ENCODE data around the gene PSMD1. TPM values are rescaled to one million over a fixed set of nuclear protein-coding genes. Genes with fewer than 3 reads are reported as not detected.

PSMD1 gene
- total and polyA plus RNA-seq, 2 of the 8 experiments (the other 6 are each of a cell fraction or from before 2014, with no cell fraction given): 179 to 272 TPM

- no peak overlapping the region for H3K27ac ChIP-seq (ENCODE audit: low read depth, low read length)
- peaks cover 9% of the 10 kb centered on the region; the same call in 1 of the 2 replicates for H3K79me1 ChIP-seq (ENCODE audit: low read depth, low read length)
- peaks cover 0 to 5% (median 2%) of the 10 kb centered on the region in 4 experiments; a peak in 3 of 7 replicates for H3K4me1 ChIP-seq (replicated peaks in 1 of 4; ENCODE audit: control insufficient read depth in 3 of 4, insufficient read depth in 4 of 4, low read length in 3 of 4)
- H3K4me2 ChIP-seq (ENCODE audit: insufficient read depth in 1 of 2, low read depth in 2 of 2, low read length in 2 of 2): peak overlapping the region; percentile 80 to 88
- H2BK15ac ChIP-seq (ENCODE audit: low read length): no peak overlapping the region
- peak overlapping the region; percentile 69; the same call in 1 of the 2 replicates for H2AFZ ChIP-seq (ENCODE audit: low read length)
- no peak for FAIRE-seq
- H3K9me3 ChIP-seq (ENCODE audit: insufficient read depth in 2 of 2, low read depth in 1 of 2, low read length in 1 of 2): peaks cover 2 to 3% of the 10 kb centered on the region in 2 experiments; a peak in 1 of 4 replicates
- H4K91ac ChIP-seq (replicated peaks; ENCODE audit: insufficient read length, low read length): no peak overlapping the region
- ChIA-PET POLR2A (ENCODE audit: partially characterized antibody) (interaction anchor here (0.6 to 1.6 kb wide), 6 partner anchors 23 to 265 kb away, joined by 3 to 5 read pairs (median 4); partner anchors contain the start of gene NCL), CTCF (ENCODE audit: partially characterized antibody) (no interaction called here)
- no peak overlapping the region for H2BK5ac ChIP-seq (ENCODE audit: low read depth, low read length)
- H3K4ac ChIP-seq (replicated peaks; ENCODE audit: insufficient read length, low read depth, low read length): no peak overlapping the region
- no peak overlapping the region for H2BK12ac ChIP-seq (ENCODE audit: low read depth, low read length)
- peaks cover 5% of the 10 kb centered on the region for H3K23me2 ChIP-seq (ENCODE audit: low read depth, low read length)
- H3K36me3 ChIP-seq (ENCODE audit: control insufficient read depth in 2 of 4, insufficient read depth in 4 of 4, low read length in 3 of 4): peaks cover 0 to 4% (median 0%) of the 10 kb centered on the region in 4 experiments; a peak in 2 of 8 replicates
- no peak overlapping the region for H2BK20ac ChIP-seq (ENCODE audit: low read length)
- DNase-seq (ENCODE audit: low read depth in 1 of 2, low spot score in 2 of 2): no peak
- no peak overlapping the region; the same call in 1 of the 2 replicates for H3K18ac ChIP-seq (ENCODE audit: extremely low read depth, low read length)
- no peak overlapping the region for H2AK5ac ChIP-seq (ENCODE audit: low read depth, low read length)
- 68% methylated on average over 5 of the region's 5 CpGs; no CpG with 5 or more reads in 1 of the 2 experiments for WGBS, 2 experiments (ENCODE audit: extremely low coverage in 1 of 2, insufficient coverage in 1 of 2, insufficient read length in 1 of 2, insufficient replicate concordance in 2 of 2, low coverage in 1 of 2, low lambda C conversion rate in 2 of 2, missing lambda C conversion rate in 1 of 2)
- no peak overlapping the region for H3K14ac ChIP-seq (ENCODE audit: insufficient read length)
- no peak overlapping the region for H3K56ac ChIP-seq (replicated peaks; ENCODE audit: insufficient read length, low read depth, low read length)
- no peak overlapping the region for H3K23ac ChIP-seq (ENCODE audit: insufficient read length)
- no peak overlapping the region for H4K5ac ChIP-seq (ENCODE audit: insufficient read length, low read depth, low read length)
- no peaks in the 10 kb centered on the region for H3K27me3 ChIP-seq (replicated peaks in 1 of 4; ENCODE audit: control insufficient read depth in 3 of 4, extremely low read depth in 1 of 4, insufficient read depth in 3 of 4, low read length in 3 of 4)
- peaks cover 0 to 9% of the 10 kb centered on the region in 2 experiments; a peak in 2 of 4 replicates for H3K79me2 ChIP-seq (ENCODE audit: control insufficient read depth in 1 of 2, insufficient read depth in 2 of 2, low read length in 2 of 2)
- no peaks in the 10 kb centered on the region for H4K20me1 ChIP-seq (replicated peaks in 1 of 2; ENCODE audit: control insufficient read depth in 1 of 2, insufficient read depth in 2 of 2, low read length in 2 of 2)
- no peak overlapping the region for H4K8ac ChIP-seq (ENCODE audit: extremely low read depth, insufficient read depth, low read length)
- H3K4me3 ChIP-seq (ENCODE audit: extremely low read depth in 1 of 4, insufficient read depth in 2 of 4, low read depth in 3 of 4, low read length in 4 of 4): peak overlapping the region; percentile 79 to 91 (median 88)
- peak overlapping the region in 3 of 4 experiments; percentile 42 to 62 (median 45); a peak in 6 of 7 replicates for H3K9ac ChIP-seq (replicated peaks in 1 of 4; ENCODE audit: extremely low read depth in 1 of 4, low read depth in 3 of 4, low read length in 3 of 4)
- H2BK120ac ChIP-seq (replicated peaks; ENCODE audit: low read depth, low read length): no peak overlapping the region
- TF ChIP-seq SUZ12 (IDR thresholded peaks at IDR 0.05; ENCODE audit: low read length) (no peak), FOSL1 (IDR thresholded peaks at IDR 0.05; ENCODE audit: insufficient read depth, low read depth, low read length) (no peak), ATF2 (IDR thresholded peaks at IDR 0.05; ENCODE audit: low read length) (no peak), BACH1 (IDR thresholded peaks at IDR 0.05; ENCODE audit: low read length) (no peak), SAP30 (IDR thresholded peaks at IDR 0.05; ENCODE audit: insufficient read depth, insufficient replicate concordance, low read length) (no peak), CTCF (IDR thresholded peaks at IDR 0.05; ENCODE audit: control extremely low read depth in 1 of 3, insufficient read depth in 1 of 3, low read depth in 1 of 3, low read length in 3 of 3) (no peak), E2F6 (IDR thresholded peaks at IDR 0.05) (no peak), MAFK (IDR thresholded peaks at IDR 0.05; ENCODE audit: low read depth, low read length) (no peak)
Observed at GRCh38 chr2:231199219-231199618, 142.6 kb downstream of the PSMD1 start.
